Effector CD8-positive, alpha-beta T cell (primary cell): ENCODE data around the gene HIGD1B.
"Not testable (repeated sequence)": the region's sequence is repeated elsewhere in the genome, so short reads cannot be mapped to it uniquely, and the experiment has no call there.

Experiments used
- DNase-seq: peaks from one replicate; lab custom pipeline; 2025; lab: John Stamatoyannopoulos, UW
- total RNA-seq, 4 experiments: gene quantifications; one replicate each; lab custom pipeline; 2026; lab: John Stamatoyannopoulos, UW

HIGD1B gene
- total RNA-seq, result 0 reads per million in 4 experiments

GRCh38 chr17:44847586-44847985 is at the start of gene HIGD1B:
Gene HIGD1B, plus strand, starts transcription at chr17:44847883. Its CDS starts 270 bp downstream, at chr17:44848153.
- DNase-seq, result no peak

- DNase-seq, result no peak
These were observed 49.3 kb upstream of the HIGD1B start for GRCh38 chr17:44798356-44798755.

GRCh38 chr17:44801880-44802279 is 45.8 kb upstream of the HIGD1B start:
- no peak for DNase-seq

DNA sequence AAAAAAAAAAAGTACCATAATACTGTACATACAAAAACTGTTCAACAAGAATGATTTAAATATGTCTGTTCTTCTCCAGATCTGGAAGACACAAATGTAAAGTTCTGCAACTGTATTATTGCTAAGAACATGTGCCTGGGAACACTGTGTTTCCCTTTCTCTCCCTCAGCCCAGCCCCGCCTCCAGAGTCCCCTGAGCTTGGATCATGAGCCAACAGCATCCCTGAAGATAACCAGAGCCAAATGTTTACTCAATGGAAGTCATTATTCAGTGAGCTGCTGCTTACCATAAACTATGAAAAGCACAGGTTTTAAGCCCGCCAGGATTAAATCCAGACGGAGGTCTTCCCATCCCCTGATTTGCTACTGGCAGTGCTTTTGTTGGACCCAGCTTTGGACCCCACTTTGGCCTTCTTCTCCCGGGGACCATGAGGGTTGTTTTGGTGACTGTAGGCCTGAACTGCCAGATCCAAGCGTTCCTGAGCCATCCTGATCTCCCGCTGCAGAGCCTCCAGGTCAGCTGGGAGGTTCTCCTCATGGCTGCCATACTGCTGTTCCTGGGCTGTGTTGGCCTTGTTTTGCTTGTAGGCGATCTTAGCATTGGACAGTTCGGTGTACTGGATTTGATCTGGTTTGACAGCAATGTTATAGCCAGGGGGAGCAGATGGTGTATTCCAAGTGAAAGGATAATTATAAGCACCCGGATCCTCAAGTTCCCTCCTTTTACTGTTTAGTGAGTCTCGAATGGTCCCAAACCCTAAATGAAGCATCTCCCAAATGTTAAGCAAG is 43.2 kb upstream of the HIGD1B start:
- DNase-seq, result no peak

DNA sequence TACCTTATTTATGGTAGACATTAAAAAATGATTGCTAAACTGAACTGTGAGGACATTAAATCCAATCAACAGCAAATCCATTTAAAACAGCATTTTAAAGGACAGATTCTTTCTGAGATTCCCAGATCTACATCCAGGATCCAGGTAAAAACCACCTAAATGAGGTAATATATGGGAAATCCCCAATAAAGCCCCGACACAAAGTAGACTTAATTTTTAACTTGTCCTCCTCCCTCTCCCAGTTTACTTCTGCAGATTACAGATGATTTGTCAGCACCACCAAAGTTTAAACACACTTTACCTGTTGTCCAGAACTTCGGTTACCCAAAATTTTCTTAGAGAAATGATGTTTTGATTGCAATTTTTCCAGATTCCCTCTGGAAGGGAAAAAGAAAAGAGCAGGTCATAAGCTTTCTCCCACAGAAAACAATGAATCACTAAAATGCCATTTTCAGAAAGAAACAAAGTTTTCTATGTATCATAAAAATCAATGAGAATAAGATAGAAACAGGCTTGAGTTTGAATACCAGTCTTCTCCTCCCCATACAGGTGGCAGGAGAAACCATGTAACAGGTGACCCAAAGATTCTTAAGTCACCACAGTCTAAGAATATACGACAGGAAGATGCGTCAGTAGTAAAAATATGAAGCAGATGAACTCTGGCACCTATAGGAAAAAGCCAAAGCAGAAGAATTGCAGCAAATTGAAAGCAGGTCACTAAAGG is 40.4 kb upstream of the HIGD1B start:
- no peak for DNase-seq

DNA sequence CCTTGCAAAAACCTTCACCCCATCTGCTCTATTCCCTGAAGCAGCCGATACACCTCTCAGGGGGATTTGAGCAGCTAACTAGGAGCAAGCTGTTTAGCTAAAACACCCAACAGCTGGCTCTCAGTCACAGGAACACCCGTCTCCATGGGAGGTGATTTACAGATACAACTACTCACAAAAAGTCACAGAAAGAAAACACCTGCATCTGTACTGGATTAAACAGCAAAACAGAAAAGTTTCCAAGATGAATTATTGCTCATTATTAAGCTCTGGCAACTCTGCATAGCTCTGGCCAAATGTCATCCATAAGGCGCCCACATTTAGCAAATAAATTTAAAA is 39.9 kb upstream of the HIGD1B start:
- DNase-seq, result no peak

GRCh38 chr17:44808156-44808555 is 39.5 kb upstream of the HIGD1B start:
- DNase-seq, result no peak

DNA sequence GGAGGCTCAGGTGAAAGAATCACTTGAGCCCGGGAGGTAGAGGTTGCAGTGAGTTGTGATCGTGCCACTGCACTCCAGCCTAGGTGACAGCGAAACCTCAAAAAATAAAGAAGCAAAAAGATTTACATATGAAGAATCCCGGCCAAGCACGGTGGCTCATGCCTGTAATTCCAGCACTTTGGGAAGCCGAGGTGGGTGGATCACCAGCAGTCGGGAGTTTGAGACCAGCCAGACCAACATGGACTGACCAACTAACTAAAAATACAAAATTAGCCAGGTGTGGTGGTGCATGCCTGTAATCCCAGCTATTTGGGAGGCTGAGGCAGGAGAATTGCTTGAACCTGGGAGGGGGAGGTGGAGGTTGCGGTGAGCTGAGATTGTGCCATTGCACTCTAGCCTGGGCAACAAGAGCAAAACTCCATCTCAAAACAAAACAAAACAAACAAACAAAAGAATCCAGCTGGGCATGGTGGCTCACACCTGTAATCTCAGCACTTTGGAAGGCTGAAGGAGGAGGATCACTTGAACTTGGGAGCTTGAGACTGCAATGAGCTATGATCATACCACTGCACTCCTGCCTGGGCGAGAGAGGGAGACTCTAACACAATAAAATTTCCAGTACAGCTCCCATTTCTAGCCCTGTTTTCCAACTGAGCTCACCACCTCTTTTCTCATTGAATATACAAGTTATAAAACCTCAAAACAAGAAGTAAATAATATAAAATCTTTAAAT is 38.9 kb upstream of the HIGD1B start:
- DNase-seq, result not testable (repeated sequence)

DNA sequence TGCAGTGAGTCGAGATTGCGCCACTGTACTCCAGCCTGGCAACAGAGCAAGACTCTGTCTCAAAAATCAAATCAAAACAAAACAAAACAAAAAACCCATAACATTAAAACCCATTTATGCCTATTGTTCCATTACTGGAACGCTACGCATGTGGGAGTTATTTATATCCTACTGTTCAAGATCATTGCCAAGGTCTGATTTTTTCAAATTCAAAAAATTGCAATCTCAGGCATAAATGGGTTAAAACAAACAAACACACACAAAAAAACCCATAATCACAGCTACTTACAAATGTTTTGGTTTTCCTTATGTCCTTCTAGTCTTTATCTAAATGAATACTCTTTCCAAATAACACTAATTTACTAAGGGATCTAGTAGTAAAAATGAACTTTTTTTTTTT is 35.4 kb upstream of the HIGD1B start:
- no peak for DNase-seq

DNA sequence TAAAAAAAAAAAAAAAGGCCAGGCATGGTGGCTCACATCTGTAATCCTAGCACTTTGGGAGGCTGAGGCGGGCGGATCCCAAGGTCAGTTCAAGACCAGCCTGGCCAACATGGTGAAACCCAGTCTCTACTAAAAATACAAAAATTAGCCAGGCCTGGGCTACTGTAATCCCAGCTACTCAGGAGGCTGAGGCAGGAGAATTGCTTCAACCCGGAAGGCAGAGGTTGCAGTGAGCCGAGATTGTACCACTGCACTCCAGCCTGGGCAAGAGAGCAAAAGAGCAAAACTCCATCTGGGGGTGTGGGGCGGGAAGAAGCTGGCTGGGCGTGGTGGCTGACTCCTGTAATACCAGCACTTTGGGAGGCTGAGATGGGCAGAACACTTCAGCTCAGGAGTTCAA is 29.2 kb upstream of the HIGD1B start:
- DNase-seq, result not testable (repeated sequence)

DNA sequence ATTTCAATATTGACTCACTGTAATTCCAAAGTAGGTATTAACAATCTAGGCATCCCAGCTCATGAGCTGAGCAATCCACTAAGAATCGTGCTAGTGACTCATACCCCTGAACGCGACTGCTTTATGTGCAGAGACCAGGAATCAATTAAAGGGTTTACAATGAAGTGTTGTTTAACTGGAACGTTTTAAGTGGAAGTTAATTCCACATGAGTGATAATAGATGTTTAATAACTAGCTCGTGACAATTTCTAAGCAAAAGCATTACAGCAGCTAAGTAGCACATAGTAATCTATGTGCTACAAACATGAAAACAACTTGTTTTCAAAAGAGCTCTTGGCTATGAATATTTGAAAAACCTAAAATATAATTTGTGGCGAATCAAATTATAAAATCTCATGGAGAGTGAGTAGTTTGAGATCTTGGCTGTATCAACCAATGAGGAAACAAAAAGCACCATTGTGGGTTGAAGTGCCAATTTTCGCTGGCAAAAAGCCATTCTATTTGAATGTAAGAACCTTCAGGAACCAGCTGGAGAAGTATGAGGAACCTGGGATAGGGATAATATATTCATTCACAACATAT is 27.0 kb upstream of the HIGD1B start:
- DNase-seq, result no peak

DNA sequence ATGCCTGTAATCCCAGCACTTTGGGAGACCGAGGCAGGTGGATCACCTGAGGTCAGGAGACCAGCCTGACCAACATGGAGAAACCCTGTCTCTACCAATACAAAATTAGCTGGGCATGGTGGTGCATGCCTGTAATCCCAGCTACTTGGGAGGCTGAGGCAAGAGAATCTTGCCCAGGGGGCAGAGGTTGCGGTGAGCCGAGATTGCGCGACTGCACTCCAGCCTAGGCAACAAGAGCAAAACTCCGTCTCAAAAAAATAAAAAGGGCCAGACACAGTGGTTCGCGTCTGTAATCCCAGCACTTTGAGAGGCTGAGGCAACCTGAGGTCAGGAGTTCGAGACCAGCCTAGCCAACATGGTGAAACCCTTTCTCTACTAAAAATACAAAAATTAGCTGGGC is 22.4 kb upstream of the HIGD1B start:
- not testable (repeated sequence) for DNase-seq

DNA sequence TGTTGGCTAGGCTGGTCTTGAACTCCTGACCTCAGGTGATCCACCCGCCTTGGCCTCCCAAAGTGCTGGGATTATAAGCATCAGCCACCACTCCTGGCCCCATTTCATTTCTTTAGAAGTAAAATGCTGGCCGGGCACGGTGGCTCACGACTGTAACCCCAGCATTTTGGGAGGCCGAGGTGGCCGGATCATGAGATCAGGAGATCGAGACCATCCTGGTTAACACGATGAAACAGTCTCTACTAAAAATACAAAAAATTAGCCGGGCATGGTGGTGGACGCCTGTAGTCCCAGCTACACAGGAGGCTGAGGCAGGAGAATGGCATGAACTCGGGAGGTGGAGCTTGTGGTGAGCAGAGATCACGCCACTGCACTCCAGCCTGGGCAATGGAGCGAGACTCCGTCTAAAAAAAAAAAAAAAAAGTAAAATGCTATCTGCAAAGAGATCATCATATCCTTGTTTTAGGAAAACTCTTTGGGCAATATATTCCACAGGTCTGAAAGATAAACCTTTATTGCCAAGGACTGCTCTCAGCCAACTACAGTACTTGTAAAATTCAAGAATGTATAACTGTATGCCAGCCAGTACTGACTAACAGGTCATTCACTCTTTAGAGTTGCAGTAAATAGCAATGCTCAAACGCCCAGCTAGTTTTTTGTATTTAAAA is 21.4 kb upstream of the HIGD1B start:
- no peak for DNase-seq

GRCh38 chr17:44827863-44828262 is 19.8 kb upstream of the HIGD1B start:
- DNase-seq, result no peak

DNA sequence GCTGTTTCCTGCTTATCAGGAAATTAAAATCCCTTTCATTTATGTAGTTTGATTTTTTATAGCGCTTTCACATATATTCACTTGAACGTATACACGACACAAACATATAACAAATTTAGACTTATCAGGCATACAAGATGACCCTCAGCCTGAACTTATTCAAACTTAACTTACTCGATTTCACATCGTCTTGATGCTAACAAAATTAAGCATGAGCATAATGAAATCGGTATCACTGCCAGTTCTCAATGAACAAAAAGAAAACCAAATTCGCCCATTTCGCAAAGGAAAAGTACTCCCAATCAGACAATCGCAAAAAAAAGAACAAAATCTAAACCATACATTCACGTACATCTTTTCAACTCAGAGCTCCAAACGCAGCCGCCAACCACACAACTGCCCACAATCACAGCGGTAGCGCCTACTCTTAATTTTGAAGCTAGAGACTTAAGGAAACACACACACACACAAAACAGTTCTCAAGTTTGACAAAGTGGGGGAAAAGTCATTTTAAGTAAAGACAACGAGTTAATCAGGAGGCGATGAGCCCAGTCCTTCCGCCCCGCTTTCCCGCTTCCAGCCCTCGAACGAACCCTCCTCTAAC is 18.7 kb upstream of the HIGD1B start:
- DNase-seq, result no peak

- DNase-seq, result no peak
These were observed 17.9 kb upstream of the HIGD1B start, which contains the start of gene GJC1 for GRCh38 chr17:44829523-44830358. Gene GJC1, minus strand, starts transcription at chr17:44830287. Its CDS starts 24,470 bp downstream, at chr17:44805817.

DNA sequence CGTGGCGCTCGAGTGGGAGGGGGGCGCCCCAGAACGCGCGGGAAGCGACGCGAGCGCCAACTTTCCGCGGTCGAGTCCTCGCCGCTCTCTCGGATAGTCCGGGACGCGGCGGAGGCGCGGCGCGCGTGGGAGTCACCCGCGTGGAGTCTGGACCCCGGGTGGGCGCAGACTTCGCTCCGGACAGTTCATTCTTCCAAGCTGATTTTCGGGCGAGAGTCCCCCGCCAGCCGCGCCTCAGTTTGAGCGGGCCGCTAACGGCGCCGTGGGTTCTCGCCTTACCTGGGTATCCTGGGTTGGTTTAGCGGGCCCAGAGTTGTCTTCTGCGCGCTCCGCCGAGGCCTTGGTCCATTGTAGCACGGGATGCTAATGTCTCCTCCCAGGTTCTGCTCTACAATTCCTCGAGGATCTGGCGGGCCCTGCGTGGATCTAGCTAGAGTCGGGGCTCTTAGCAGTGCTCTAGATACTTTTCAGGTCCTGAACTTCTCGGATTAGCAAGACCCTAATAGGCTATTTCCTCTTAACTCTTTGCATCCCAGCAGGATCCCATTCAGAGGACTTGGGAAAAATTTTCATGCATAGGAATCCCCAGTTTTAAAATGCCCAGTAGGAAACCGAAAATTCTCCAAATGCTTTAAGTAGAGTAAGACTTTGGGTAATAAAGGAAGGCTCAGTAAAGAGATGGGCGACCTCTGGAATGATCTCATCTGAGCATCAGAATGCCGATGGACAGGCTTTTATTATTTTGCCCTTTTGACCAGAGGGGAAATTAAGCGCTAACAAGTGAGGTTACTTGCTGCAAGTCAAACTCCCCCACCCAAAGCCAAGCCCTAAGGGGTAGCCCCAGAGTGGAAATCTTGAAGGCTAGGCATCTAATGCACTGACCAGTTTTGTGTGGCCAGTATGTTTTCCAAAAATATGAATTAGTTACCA is 17.1 kb upstream of the HIGD1B start:
- DNase-seq, result no peak

DNA sequence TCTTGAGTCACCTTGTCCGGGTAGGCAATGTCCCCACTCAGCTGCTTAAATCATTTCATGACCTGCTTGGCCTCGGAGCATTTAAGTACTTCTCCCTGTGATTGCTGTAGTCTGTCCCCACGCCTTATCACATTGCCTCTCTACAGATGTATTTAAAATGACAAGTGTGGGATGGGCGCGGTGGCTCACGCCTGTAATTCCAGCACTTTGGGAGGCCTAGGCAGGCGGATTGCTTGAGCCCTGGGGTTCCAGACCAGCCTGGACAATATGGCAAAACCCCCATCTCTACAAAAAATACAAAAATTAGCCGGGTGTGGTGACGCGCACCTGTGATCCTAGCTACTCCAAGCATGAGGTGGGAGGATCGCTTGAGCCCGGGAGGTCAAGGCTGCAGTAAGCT is 16.3 kb upstream of the HIGD1B start:
- DNase-seq, result no peak

GRCh38 chr17:44832805-44833204 is 14.9 kb upstream of the HIGD1B start:
- no peak for DNase-seq
